ENCODE measurements around the gene UBE2E1.

UBE2E1 gene

GRCh38 chr3:23826382-23827064, 20.8 kb downstream of the UBE2E1 start:
- Histone ChIP-seq H3K4me3 (ENCODE audit: insufficient read depth, low read depth, low read length, poor library complexity, severe bottlenecking) (no peak overlapping the region), H3K27ac (ENCODE audit: insufficient read depth, low read length, poor library complexity, severe bottlenecking) (no peak overlapping the region)
- no peak for DNase-seq

GRCh38 chr3:23829242-23829934, 23.6 kb downstream of the UBE2E1 start:
- no peaks in the 10 kb centered on the region for H3K9me3 ChIP-seq (ENCODE audit: control insufficient read depth, low read length)
- H3K27ac ChIP-seq (ENCODE audit: insufficient read depth, low read length, poor library complexity, severe bottlenecking), result no peak overlapping the region
- no peaks in the 10 kb centered on the region for H3K27me3 ChIP-seq (replicated peaks; ENCODE audit: control insufficient read depth, insufficient read depth, low read length, poor library complexity, severe bottlenecking)
- no peak overlapping the region for H3K4me3 ChIP-seq (ENCODE audit: insufficient read depth, low read depth, low read length, poor library complexity, severe bottlenecking)
- H3K4me1 ChIP-seq (ENCODE audit: control insufficient read depth, insufficient read depth, low read length, poor library complexity, severe bottlenecking), result no peaks in the 10 kb centered on the region
- no peaks in the 10 kb centered on the region for H3K36me3 ChIP-seq (ENCODE audit: control insufficient read depth, insufficient read depth, low read length)
- no peak for DNase-seq

More at GRCh38 chr3:23826382-23827064, 20.8 kb downstream of the UBE2E1 start:
- H3K36me3 ChIP-seq (ENCODE audit: control insufficient read depth, insufficient read depth, low read length), result no peaks in the 10 kb centered on the region
- no peaks in the 10 kb centered on the region for H3K27me3 ChIP-seq (replicated peaks; ENCODE audit: control insufficient read depth, insufficient read depth, low read length, poor library complexity, severe bottlenecking)
- H3K4me1 ChIP-seq (ENCODE audit: control insufficient read depth, insufficient read depth, low read length, poor library complexity, severe bottlenecking), result no peaks in the 10 kb centered on the region
- no peaks in the 10 kb centered on the region for H3K9me3 ChIP-seq (ENCODE audit: control insufficient read depth, low read length)

- DNase-seq, result no peak
- Histone ChIP-seq H3K36me3 (ENCODE audit: control insufficient read depth, insufficient read depth, low read length) (no peaks in the 10 kb centered on the region), H3K27me3 (replicated peaks; ENCODE audit: control insufficient read depth, insufficient read depth, low read length, poor library complexity, severe bottlenecking) (no peaks in the 10 kb centered on the region), H3K9me3 (ENCODE audit: control insufficient read depth, low read length) (no peaks in the 10 kb centered on the region), H3K27ac (ENCODE audit: insufficient read depth, low read length, poor library complexity, severe bottlenecking) (no peak overlapping the region), H3K4me3 (ENCODE audit: insufficient read depth, low read depth, low read length, poor library complexity, severe bottlenecking) (no peak overlapping the region), H3K4me1 (ENCODE audit: control insufficient read depth, insufficient read depth, low read length, poor library complexity, severe bottlenecking) (no peaks in the 10 kb centered on the region)
These were observed 25.2 kb downstream of the UBE2E1 start for GRCh38 chr3:23830869-23831484.

GRCh38 chr3:23831517-23832394, 26.0 kb downstream of the UBE2E1 start:
- H3K4me3 ChIP-seq (ENCODE audit: insufficient read depth, low read depth, low read length, poor library complexity, severe bottlenecking), result no peak overlapping the region
- H3K27ac ChIP-seq (ENCODE audit: insufficient read depth, low read length, poor library complexity, severe bottlenecking), result no peak overlapping the region
- DNase-seq, result no peak
- H3K9me3 ChIP-seq (ENCODE audit: control insufficient read depth, low read length), result no peaks in the 10 kb centered on the region
- peaks cover 4% of the 10 kb centered on the region for H3K4me1 ChIP-seq (ENCODE audit: control insufficient read depth, insufficient read depth, low read length, poor library complexity, severe bottlenecking)
- no peaks in the 10 kb centered on the region for H3K36me3 ChIP-seq (ENCODE audit: control insufficient read depth, insufficient read depth, low read length)
- H3K27me3 ChIP-seq (replicated peaks; ENCODE audit: control insufficient read depth, insufficient read depth, low read length, poor library complexity, severe bottlenecking), result no peaks in the 10 kb centered on the region

- Histone ChIP-seq H3K36me3 (ENCODE audit: control insufficient read depth, insufficient read depth, low read length) (no peaks in the 10 kb centered on the region), H3K4me3 (ENCODE audit: insufficient read depth, low read depth, low read length, poor library complexity, severe bottlenecking) (no peak overlapping the region), H3K9me3 (ENCODE audit: control insufficient read depth, low read length) (no peaks in the 10 kb centered on the region), H3K27ac (ENCODE audit: insufficient read depth, low read length, poor library complexity, severe bottlenecking) (no peak overlapping the region), H3K4me1 (ENCODE audit: control insufficient read depth, insufficient read depth, low read length, poor library complexity, severe bottlenecking) (peaks cover 4% of the 10 kb centered on the region), H3K27me3 (replicated peaks; ENCODE audit: control insufficient read depth, insufficient read depth, low read length, poor library complexity, severe bottlenecking) (no peaks in the 10 kb centered on the region)
- DNase-seq, result no peak
These were observed 26.8 kb downstream of the UBE2E1 start for GRCh38 chr3:23832523-23832922.

GRCh38 chr3:23834082-23834870, 28.5 kb downstream of the UBE2E1 start:
- DNase-seq, result no peak
- peaks cover 4% of the 10 kb centered on the region for H3K4me1 ChIP-seq (ENCODE audit: control insufficient read depth, insufficient read depth, low read length, poor library complexity, severe bottlenecking)
- no peak overlapping the region for H3K4me3 ChIP-seq (ENCODE audit: insufficient read depth, low read depth, low read length, poor library complexity, severe bottlenecking)
- no peaks in the 10 kb centered on the region for H3K36me3 ChIP-seq (ENCODE audit: control insufficient read depth, insufficient read depth, low read length)
- no peak overlapping the region for H3K27ac ChIP-seq (ENCODE audit: insufficient read depth, low read length, poor library complexity, severe bottlenecking)
- no peaks in the 10 kb centered on the region for H3K9me3 ChIP-seq (ENCODE audit: control insufficient read depth, low read length)
- no peaks in the 10 kb centered on the region for H3K27me3 ChIP-seq (replicated peaks; ENCODE audit: control insufficient read depth, insufficient read depth, low read length, poor library complexity, severe bottlenecking)

GRCh38 chr3:23835087-23835486, 29.3 kb downstream of the UBE2E1 start:
- peaks cover 4% of the 10 kb centered on the region for H3K4me1 ChIP-seq (ENCODE audit: control insufficient read depth, insufficient read depth, low read length, poor library complexity, severe bottlenecking)

GRCh38 chr3:23835802-23836201, 30.0 kb downstream of the UBE2E1 start:
- Histone ChIP-seq H3K27ac (ENCODE audit: insufficient read depth, low read length, poor library complexity, severe bottlenecking) (no peak overlapping the region), H3K9me3 (ENCODE audit: control insufficient read depth, low read length) (no peaks in the 10 kb centered on the region), H3K4me1 (ENCODE audit: control insufficient read depth, insufficient read depth, low read length, poor library complexity, severe bottlenecking) (peaks cover 4% of the 10 kb centered on the region), H3K4me3 (ENCODE audit: insufficient read depth, low read depth, low read length, poor library complexity, severe bottlenecking) (no peak overlapping the region), H3K36me3 (ENCODE audit: control insufficient read depth, insufficient read depth, low read length) (no peaks in the 10 kb centered on the region), H3K27me3 (replicated peaks; ENCODE audit: control insufficient read depth, insufficient read depth, low read length, poor library complexity, severe bottlenecking) (no peaks in the 10 kb centered on the region)
- no peak for DNase-seq

More at GRCh38 chr3:23835087-23835486, 29.3 kb downstream of the UBE2E1 start:
- Histone ChIP-seq H3K36me3 (ENCODE audit: control insufficient read depth, insufficient read depth, low read length) (no peaks in the 10 kb centered on the region), H3K4me3 (ENCODE audit: insufficient read depth, low read depth, low read length, poor library complexity, severe bottlenecking) (no peak overlapping the region), H3K27me3 (replicated peaks; ENCODE audit: control insufficient read depth, insufficient read depth, low read length, poor library complexity, severe bottlenecking) (no peaks in the 10 kb centered on the region), H3K9me3 (ENCODE audit: control insufficient read depth, low read length) (no peaks in the 10 kb centered on the region), H3K27ac (ENCODE audit: insufficient read depth, low read length, poor library complexity, severe bottlenecking) (no peak overlapping the region)
- no peak for DNase-seq

- Histone ChIP-seq H3K36me3 (ENCODE audit: control insufficient read depth, insufficient read depth, low read length) (no peaks in the 10 kb centered on the region), H3K27me3 (replicated peaks; ENCODE audit: control insufficient read depth, insufficient read depth, low read length, poor library complexity, severe bottlenecking) (no peaks in the 10 kb centered on the region), H3K4me3 (ENCODE audit: insufficient read depth, low read depth, low read length, poor library complexity, severe bottlenecking) (no peak overlapping the region), H3K9me3 (ENCODE audit: control insufficient read depth, low read length) (no peaks in the 10 kb centered on the region), H3K27ac (ENCODE audit: insufficient read depth, low read length, poor library complexity, severe bottlenecking) (no peak overlapping the region), H3K4me1 (ENCODE audit: control insufficient read depth, insufficient read depth, low read length, poor library complexity, severe bottlenecking) (peaks cover 4% of the 10 kb centered on the region)
- no peak for DNase-seq
These were observed 30.9 kb downstream of the UBE2E1 start for GRCh38 chr3:23836536-23837230.

Data from effector memory CD4-positive, alpha-beta T cell (primary cell).